Activated naive CD4-positive, alpha-beta T cell treated with Interleukin-2 at 50 U/mL for 16 hours (primary cell): ENCODE data around the gene ABCD1.
"Not testable (repeated sequence)": the region's sequence is repeated elsewhere in the genome, so short reads cannot be mapped to it uniquely, and the experiment has no call there.

Experiments
- DNase-seq: peaks from one replicate; pipeline ENCODE4 v3.0.0-alpha.2; 2020

The ABCD1 gene

GRCh38 chrX:153714256-153714655 lies 10.4 kb upstream of the ABCD1 start:
- no peak for DNase-seq

GRCh38 chrX:153717445-153717844 lies 7.2 kb upstream of the ABCD1 start:
- no peak for DNase-seq

GRCh38 chrX:153719238-153719637 lies 5.4 kb upstream of the ABCD1 start:
- DNase-seq: no peak

- DNase-seq: no peak
Measured at GRCh38 chrX:153719701-153720100, 5.0 kb upstream of the ABCD1 start.

GRCh38 chrX:153722704-153723350 lies 1.8 kb upstream of the ABCD1 start:
- peak; percentile 3 for DNase-seq

- peak; percentile 55 for DNase-seq
Measured at GRCh38 chrX:153723351-153724251, 1.1 kb upstream of the ABCD1 start.

GRCh38 chrX:153725039-153725831 lies 579 bp downstream of the ABCD1 start:
- no peak for DNase-seq

- DNase-seq: no peak
Measured at GRCh38 chrX:153725832-153726285, 1.2 kb downstream of the ABCD1 start.

- DNase-seq: peak; percentile 25
Measured at GRCh38 chrX:153726286-153727122, 1.8 kb downstream of the ABCD1 start.

- DNase-seq: no peak
Measured at GRCh38 chrX:153727123-153727931, 2.7 kb downstream of the ABCD1 start.

- DNase-seq: no peak
Measured at GRCh38 chrX:153728095-153728494, 3.4 kb downstream of the ABCD1 start.

- DNase-seq: no peak
Measured at GRCh38 chrX:153728951-153729631, 4.4 kb downstream of the ABCD1 start.

GRCh38 chrX:153730115-153730514 lies 5.5 kb downstream of the ABCD1 start:
- DNase-seq: not testable (repeated sequence)

- no peak for DNase-seq
Measured at GRCh38 chrX:153731117-153731844, 6.6 kb downstream of the ABCD1 start.

- DNase-seq: no peak
Measured at GRCh38 chrX:153731845-153732215, 7.2 kb downstream of the ABCD1 start.

- DNase-seq: no peak
Measured at GRCh38 chrX:153732401-153732800, 7.7 kb downstream of the ABCD1 start.

GRCh38 chrX:153733651-153734240 lies 9.1 kb downstream of the ABCD1 start:
- no peak for DNase-seq

- DNase-seq: no peak
Measured at GRCh38 chrX:153734871-153735270, 10.2 kb downstream of the ABCD1 start.

GRCh38 chrX:153735274-153735673 lies 10.6 kb downstream of the ABCD1 start:
- peak; percentile 3 for DNase-seq
